CD14-positive monocyte (primary cell): ENCODE data around the gene SRXN1. TPM values are rescaled to one million over a fixed set of nuclear protein-coding genes. Genes with fewer than 3 reads are reported as not detected.

ENCODE experiments used
- DNase-seq, 3 donors: peaks; one replicate each; pipeline ENCODE4 v3.0.0-alpha.2; 2011 to 2022
- H2AFZ ChIP-seq: 2 replicates; pipeline ENCODE4 v1.6.0; 2012; ENCODE audit warnings: mild to moderate bottlenecking, low read depth, low read length, inconsistent platforms; ENCODE audit not compliant: insufficient read depth, poor library complexity, severe bottlenecking
- H3K27ac ChIP-seq, 2 donors: 1 replicate in 1 of 2; 2 replicates in 1 of 2; pipeline ENCODE4 v1.5.1; 2012 to 2013; ENCODE audit warnings: low read length in 2 of 2, control low read depth in 1 of 2, inconsistent platforms in 1 of 2, low read depth in 1 of 2, mild to moderate bottlenecking in 1 of 2
- H3K27me3 ChIP-seq, 2 donors: one replicate each; pipeline versions ENCODE4 v1.6.0 to v1.6.1; 2011 to 2013; ENCODE audit warnings: low read length in 2 of 2; ENCODE audit not compliant: control insufficient read depth in 2 of 2, insufficient read depth in 2 of 2
- H3K36me3 ChIP-seq, 2 donors: replicated peaks in 1 of 2; 1 replicate in 1 of 2; 2 replicates in 1 of 2; pipeline versions ENCODE4 v1.5.1 to v1.6.1; 2012 to 2013; ENCODE audit warnings: low read length in 2 of 2, control low read depth in 1 of 2, inconsistent platforms in 1 of 2, mild to moderate bottlenecking in 1 of 2; ENCODE audit not compliant: insufficient read depth in 2 of 2, control insufficient read depth in 1 of 2
- H3K4me1 ChIP-seq, 2 donors: 1 replicate in 1 of 2; 2 replicates in 1 of 2; pipeline versions ENCODE4 v1.5.1 to v1.6.1; 2012 to 2013; ENCODE audit warnings: low read length in 2 of 2, control low read depth in 1 of 2, inconsistent platforms in 1 of 2, mild to moderate bottlenecking in 1 of 2, moderate library complexity in 1 of 2; ENCODE audit not compliant: insufficient read depth in 2 of 2, control insufficient read depth in 1 of 2
- H3K4me2 ChIP-seq: replicated peaks from 2 replicates; pipeline ENCODE3; 2012; ENCODE audit warnings: low read length, moderate library complexity, mild to moderate bottlenecking; ENCODE audit not compliant: poor library complexity, severe bottlenecking; ENCODE audit errors: extremely low read depth
- H3K4me3 ChIP-seq, 3 experiments: fragments of 200-600 bp in 1 of 3; sonication (generic) in 1 of 3; replicated peaks in 1 of 3; 1 replicate in 2 of 3; 2 replicates in 1 of 3; pipeline ENCODE4 v1.5.1; 2011 to 2013; ENCODE audit warnings: low read length in 3 of 3, mild to moderate bottlenecking in 3 of 3, control low read depth in 2 of 3, low read depth in 2 of 3, inconsistent platforms in 1 of 3, moderate library complexity in 1 of 3
- H3K79me2 ChIP-seq: 2 replicates; pipeline ENCODE4 v1.6.0; 2012; ENCODE audit warnings: mild to moderate bottlenecking, control low read depth, inconsistent platforms, low read length, moderate library complexity; ENCODE audit not compliant: insufficient read depth
- H3K9ac ChIP-seq: 2 replicates; pipeline ENCODE4 v1.6.0; 2017; ENCODE audit warnings: low read length, mild to moderate bottlenecking; ENCODE audit not compliant: insufficient read depth, poor library complexity, severe bottlenecking
- H3K9me3 ChIP-seq, 2 donors: replicated peaks in 1 of 2; 1 replicate in 1 of 2; 2 replicates in 1 of 2; pipeline versions ENCODE4 v1.5.1 to v1.6.1; 2012 to 2013; ENCODE audit warnings: low read length in 2 of 2, control low read depth in 1 of 2; ENCODE audit not compliant: control insufficient read depth in 1 of 2, insufficient read depth in 1 of 2
- H4K20me1 ChIP-seq: 2 replicates; pipeline ENCODE4 v1.6.0; 2012; ENCODE audit warnings: mild to moderate bottlenecking, low read length, control low read depth, moderate library complexity; ENCODE audit not compliant: insufficient read depth
- H3K27ac Mint-ChIP-seq, 7 donors: one replicate each; pipeline ENCODE4 v1.8.0; 2020; ENCODE audit warnings: mild to moderate bottlenecking in 7 of 7, mixed read lengths in 7 of 7, moderate library complexity in 6 of 7, inconsistent platforms in 2 of 7
- H3K27me3 Mint-ChIP-seq, 3 donors: one replicate each; pipeline ENCODE4 v1.8.0; 2021 to 2022; ENCODE audit warnings: low read depth in 3 of 3, mild to moderate bottlenecking in 3 of 3, mixed read lengths in 3 of 3, moderate library complexity in 3 of 3, inconsistent platforms in 1 of 3
- H3K36me3 Mint-ChIP-seq, 2 donors: one replicate each; pipeline ENCODE4 v1.8.0; 2020; ENCODE audit warnings: mixed read lengths in 2 of 2, inconsistent platforms in 1 of 2, mild to moderate bottlenecking in 1 of 2
- H3K4me1 Mint-ChIP-seq: one replicate; pipeline ENCODE4 v1.8.0; 2020; ENCODE audit warnings: mild to moderate bottlenecking, mixed read lengths
- H3K4me3 Mint-ChIP-seq, 2 donors: one replicate each; pipeline ENCODE4 v1.8.0; 2020; ENCODE audit warnings: mild to moderate bottlenecking in 2 of 2, mixed read lengths in 2 of 2, moderate library complexity in 1 of 2
- H3K9me3 Mint-ChIP-seq, 7 donors: one replicate each; pipeline ENCODE4 v1.8.0; 2020 to 2022; ENCODE audit warnings: mixed read lengths in 7 of 7, mild to moderate bottlenecking in 6 of 7, moderate library complexity in 6 of 7, inconsistent platforms in 2 of 7
- CTCF ChIP-seq: fragments of 200-600 bp; IDR thresholded peaks from one replicate; pipeline ENCODE4 v1.8.0; 2022; ENCODE audit warnings: antibody characterized with exemption, mild to moderate bottlenecking
- WGBS: methylation state at CpG from one replicate; pipeline ENCODE4 v1.1.5; 2013; ENCODE audit warnings: missing lambda C conversion rate; ENCODE audit not compliant: insufficient coverage; 5-methylcytosine and 5-hydroxymethylcytosine counted together
- intact Hi-C, 2 donors: fragments of 100-400 bp; cut with micrococcal nuclease; formaldehyde crosslinking; loops; one replicate each; pipeline versions ENCODE4 v1.15.0 to v1.15.1; 2023
- polyA plus RNA-seq, 3 donors: library from polyadenylated mRNA; depleted of rRNA in 1 of 3; unstranded in 2 of 3; stranded (reverse) in 1 of 3; fragments of 300-500 nt in 2 of 3; fragments of >200 nt in 1 of 3; fragmentation: Illumina TruSeq in 2 of 3; gene quantifications; 1 replicate in 2 of 3; 2 replicates in 1 of 3; pipeline ENCODE4 v1.2.3, GENCODE V29; 2012 to 2021

SRXN1 gene
- polyA plus RNA-seq, 3 donors = 33.5 to 62.4 (median 56.6) TPM

GRCh38 chr20:638579-638978 lies 14.4 kb downstream of the SRXN1 start:
- Mint-ChIP-seq H3K4me3 (no peak overlapping the region), H3K27ac (no peak overlapping the region), H3K36me3 (peaks cover 2 to 5% of the 10 kb centered on the region in 2 donors), H3K27me3 (peaks cover 15 to 35% (median 21%) of the 10 kb centered on the region in 3 donors), H3K4me1 (peaks cover 3% of the 10 kb centered on the region), H3K9me3 (peaks cover 0 to 9% (median 0%) of the 10 kb centered on the region in 7 donors)
- no peak for TF ChIP-seq CTCF
- DNase-seq = no peak
- peaks cover 5% of the 10 kb centered on the region for H4K20me1 ChIP-seq
- no peaks in the 10 kb centered on the region for H3K9me3 ChIP-seq
- no peak overlapping the region for H2AFZ ChIP-seq
- H3K79me2 ChIP-seq = no peaks in the 10 kb centered on the region
- no peak overlapping the region for H3K27ac ChIP-seq
- no peaks in the 10 kb centered on the region for H3K4me1 ChIP-seq
- H3K36me3 ChIP-seq = no peaks in the 10 kb centered on the region
- H3K27me3 ChIP-seq = peaks cover 3 to 10% of the 10 kb centered on the region in 2 donors
- no peak overlapping the region for H3K9ac ChIP-seq
- 100% methylated on average over 1 of the region's 1 CpG for WGBS
- no peak overlapping the region for H3K4me3 ChIP-seq
- intact Hi-C loops = no loop called here
- H3K4me2 ChIP-seq = no peak overlapping the region

GRCh38 chr20:637559-637958 lies 15.4 kb downstream of the SRXN1 start:
- H3K27ac ChIP-seq = no peak overlapping the region
- Mint-ChIP-seq H3K27ac (no peak overlapping the region), H3K4me3 (no peak overlapping the region)

More at GRCh38 chr20:637559-637958, 15.4 kb downstream of the SRXN1 start:
- intact Hi-C loops = no loop called here
- Histone ChIP-seq H3K27me3 (peaks cover 0 to under 1% of the 10 kb centered on the region in 2 donors), H3K4me2 (no peak overlapping the region), H2AFZ (no peak overlapping the region), H3K36me3 (no peaks in the 10 kb centered on the region), H4K20me1 (no peaks in the 10 kb centered on the region), H3K79me2 (no peaks in the 10 kb centered on the region), H3K4me1 (no peaks in the 10 kb centered on the region), H3K4me3 (no peak overlapping the region), H3K9me3 (no peaks in the 10 kb centered on the region), H3K9ac (no peak overlapping the region)
- WGBS = 100% methylated on average over 2 of the region's 2 CpGs
- Mint-ChIP-seq H3K9me3 (peaks cover 0 to under 1% (median 0%) of the 10 kb centered on the region in 7 donors), H3K36me3 (no peaks in the 10 kb centered on the region), H3K4me1 (peaks cover 1% of the 10 kb centered on the region), H3K27me3 (peaks cover 5 to 25% (median 10%) of the 10 kb centered on the region in 3 donors)
- no peak for TF ChIP-seq CTCF
- no peak for DNase-seq
